HG02763 (cell line): ENCODE measurements around the gene INSR.
"Not testable (repeated sequence)": the region's sequence is repeated elsewhere in the genome, so short reads cannot be mapped to it uniquely, and the experiment has no call there.

Experiments used
- ATAC-seq: cut with Tn5 transposase; IDR thresholded peaks from one replicate; pipeline ENCODE4 v1.9.1; 2021; ENCODE audit warnings: mild to moderate bottlenecking, moderate library complexity; ENCODE audit not compliant: unreplicated experiment

INSR gene

GRCh38 chr19:7258840-7259395 is 35.3 kb downstream of the INSR start:
- ATAC-seq: no peak

- ATAC-seq: no peak
These were observed 36.0 kb downstream of the INSR start for GRCh38 chr19:7258041-7258839.

GRCh38 chr19:7257148-7258040 is 36.8 kb downstream of the INSR start:
- no peak for ATAC-seq

- ATAC-seq: no peak
These were observed 38.6 kb downstream of the INSR start for GRCh38 chr19:7255631-7256030.

GRCh38 chr19:7255119-7255518 is 39.1 kb downstream of the INSR start:
- no peak for ATAC-seq

GRCh38 chr19:7254590-7254989 is 39.6 kb downstream of the INSR start:
- no peak for ATAC-seq

GRCh38 chr19:7252364-7252763 is 41.9 kb downstream of the INSR start:
- no peak for ATAC-seq

GRCh38 chr19:7251494-7251893 is 42.7 kb downstream of the INSR start:
- ATAC-seq: no peak

GRCh38 chr19:7250951-7251350 is 43.3 kb downstream of the INSR start:
- ATAC-seq: no peak

GRCh38 chr19:7250057-7250596 is 44.1 kb downstream of the INSR start:
- ATAC-seq: no peak

GRCh38 chr19:7247155-7247554 is 47.1 kb downstream of the INSR start:
- no peak for ATAC-seq

GRCh38 chr19:7246601-7247000 is 47.6 kb downstream of the INSR start:
- no peak for ATAC-seq

GRCh38 chr19:7242601-7243258 is 51.5 kb downstream of the INSR start:
- no peak for ATAC-seq

GRCh38 chr19:7238051-7238450 is 56.2 kb downstream of the INSR start:
- no peak for ATAC-seq

GRCh38 chr19:7236153-7236552 is 58.1 kb downstream of the INSR start:
- ATAC-seq: no peak

- no peak for ATAC-seq
These were observed 63.4 kb downstream of the INSR start for GRCh38 chr19:7230826-7231225.

- no peak for ATAC-seq
These were observed 64.5 kb downstream of the INSR start for GRCh38 chr19:7229735-7230134.

GRCh38 chr19:7228935-7229541 is 65.2 kb downstream of the INSR start:
- ATAC-seq: no peak

GRCh38 chr19:7227735-7228134 is 66.5 kb downstream of the INSR start:
- ATAC-seq: no peak

GRCh38 chr19:7227149-7227548 is 67.1 kb downstream of the INSR start:
- ATAC-seq: not testable (repeated sequence)
